COLO668 (cell line): Measurements from ENCODE around the gene RAB11FIP3.
"Not testable (repeated sequence)": the region's sequence is repeated elsewhere in the genome, so short reads cannot be mapped to it uniquely, and the experiment has no call there.

Experiments used
- DNase-seq: peaks from one replicate; lab custom pipeline; 2025; ENCODE audit not compliant: unreplicated experiment; lab: John Stamatoyannopoulos, UW

Gene RAB11FIP3

DNA sequence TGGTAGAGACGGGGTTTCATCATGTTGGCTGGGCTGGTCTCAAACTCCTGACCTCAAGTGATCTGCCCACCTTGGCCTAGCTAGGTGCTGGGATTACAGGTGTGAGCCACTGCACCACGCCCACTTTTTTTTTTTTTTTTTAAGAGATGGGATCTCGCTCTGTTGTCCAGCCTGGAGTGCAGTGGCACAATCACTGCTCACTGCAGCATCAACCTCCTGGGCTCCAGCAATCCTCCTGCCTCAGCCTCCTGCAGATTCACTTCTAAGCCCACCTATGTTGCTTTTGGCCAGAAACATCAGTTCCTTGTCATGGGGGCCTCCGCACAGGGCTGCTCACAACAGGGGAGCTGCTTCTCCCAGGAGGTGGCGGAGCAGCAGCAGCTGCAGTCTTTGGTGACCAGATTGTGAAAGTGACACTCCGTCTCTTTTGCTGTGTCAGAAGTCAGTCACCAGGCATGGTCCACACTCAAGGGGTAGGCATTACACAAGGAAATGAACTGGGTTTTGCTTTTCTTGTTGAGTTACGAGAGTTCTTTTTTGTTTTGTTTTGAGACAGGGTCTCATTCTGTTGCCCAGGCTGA, 32.9 kb upstream of the RAB11FIP3 start:
- DNase-seq = no peak

DNA sequence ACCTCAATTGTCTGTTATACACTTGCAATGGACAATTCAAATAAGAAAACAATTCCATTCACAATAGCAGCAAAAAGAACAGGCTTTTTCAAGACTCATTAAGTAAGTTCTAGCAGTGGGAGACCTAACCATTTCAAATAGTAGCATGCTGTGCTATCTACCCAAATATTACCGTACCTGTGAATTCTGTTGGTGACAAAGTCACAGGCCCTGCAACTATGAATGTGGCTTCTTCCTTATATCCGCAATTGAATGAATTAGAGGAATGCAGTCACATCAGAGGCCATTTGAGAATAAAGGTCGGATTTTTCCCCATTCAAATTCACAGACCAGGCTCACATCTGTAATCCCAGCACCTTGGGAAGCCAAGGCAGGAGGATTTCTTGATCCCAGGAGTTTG, 29.2 kb upstream of the RAB11FIP3 start:
- no peak for DNase-seq

DNA sequence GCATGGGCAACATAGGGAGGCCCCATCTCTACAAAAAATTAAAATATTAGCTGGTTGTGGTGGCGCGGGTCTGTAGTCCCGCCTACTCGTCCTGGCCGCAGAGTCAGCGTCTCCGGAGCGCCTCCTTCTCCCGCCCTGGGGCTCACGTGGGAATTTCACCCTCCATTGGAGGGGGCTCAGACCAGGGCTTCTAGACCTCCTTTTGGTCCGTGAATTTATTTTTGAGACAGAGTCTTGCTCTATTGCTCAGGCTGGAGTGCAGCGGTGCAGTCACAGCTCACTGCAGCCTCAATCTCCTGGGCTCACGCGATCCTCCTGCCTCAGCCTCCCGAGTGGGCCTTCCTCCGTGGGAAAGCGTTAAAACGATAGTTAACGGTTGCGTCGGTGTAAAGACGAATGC, 28.8 kb upstream of the RAB11FIP3 start:
- DNase-seq = no peak

GRCh38 chr16:397135-397661, 28.3 kb upstream of the RAB11FIP3 start, which contains the start of gene NME4:
NME4 (plus strand) TSS chr16:397199; CDS start chr16:397223, 24 bp downstream.
- DNase-seq = peak; percentile 48

DNA sequence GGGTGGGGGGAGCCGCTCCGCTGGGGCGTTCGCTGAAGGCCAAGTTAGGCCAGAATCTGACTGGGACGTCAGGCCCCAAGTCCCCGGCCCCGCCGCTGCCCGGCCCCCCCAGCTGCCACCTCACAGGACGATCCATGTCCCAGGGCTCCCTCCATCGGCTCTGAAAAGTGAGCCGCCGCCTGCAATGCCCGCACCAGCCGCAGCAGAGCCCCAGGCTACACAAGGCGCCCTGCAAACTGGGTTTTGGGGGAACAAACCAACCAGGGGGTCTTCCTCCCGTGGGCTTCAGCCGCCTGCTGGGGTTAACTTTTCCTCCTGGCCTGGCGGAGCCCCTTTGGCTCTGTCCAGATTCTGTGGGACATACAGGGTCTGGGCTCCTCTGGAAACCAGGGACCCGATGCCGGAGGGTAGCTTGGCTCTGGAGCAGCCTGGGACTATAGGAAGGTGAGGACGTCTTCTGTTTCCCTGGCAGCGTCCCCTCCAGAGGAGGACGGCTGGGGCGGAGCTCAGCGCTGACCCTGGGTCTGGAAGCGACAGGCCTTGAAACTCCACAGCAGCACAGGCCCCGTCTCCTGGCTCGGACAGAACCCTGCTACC, 27.6 kb upstream of the RAB11FIP3 start:
- peak; percentile 29 for DNase-seq

- DNase-seq = no peak
Measured at GRCh38 chr16:398561-399339, 26.7 kb upstream of the RAB11FIP3 start.

GRCh38 chr16:399340-400019, 26.0 kb upstream of the RAB11FIP3 start:
- DNase-seq = no peak

DNA sequence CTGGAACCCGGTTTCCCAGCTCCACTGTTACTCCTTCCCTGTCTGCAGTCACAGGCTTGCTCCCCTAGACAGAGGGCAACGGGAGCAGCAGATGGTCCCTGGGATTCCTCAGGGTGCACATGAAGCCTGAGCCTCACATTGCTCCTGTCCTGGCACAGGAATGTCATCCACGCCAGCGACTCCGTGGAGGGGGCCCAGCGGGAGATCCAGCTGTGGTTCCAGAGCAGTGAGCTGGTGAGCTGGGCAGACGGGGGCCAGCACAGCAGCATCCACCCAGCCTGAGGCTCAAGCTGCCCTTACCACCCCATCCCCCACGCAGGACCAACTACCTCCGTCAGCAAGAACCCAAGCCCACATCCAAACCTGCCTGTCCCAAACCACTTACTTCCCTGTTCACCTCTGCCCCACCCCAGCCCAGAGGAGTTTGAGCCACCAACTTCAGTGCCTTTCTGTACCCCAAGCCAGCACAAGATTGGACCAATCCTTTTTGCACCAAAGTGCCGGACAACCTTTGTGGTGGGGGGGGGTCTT, 25.3 kb upstream of the RAB11FIP3 start:
- no peak for DNase-seq

DNA sequence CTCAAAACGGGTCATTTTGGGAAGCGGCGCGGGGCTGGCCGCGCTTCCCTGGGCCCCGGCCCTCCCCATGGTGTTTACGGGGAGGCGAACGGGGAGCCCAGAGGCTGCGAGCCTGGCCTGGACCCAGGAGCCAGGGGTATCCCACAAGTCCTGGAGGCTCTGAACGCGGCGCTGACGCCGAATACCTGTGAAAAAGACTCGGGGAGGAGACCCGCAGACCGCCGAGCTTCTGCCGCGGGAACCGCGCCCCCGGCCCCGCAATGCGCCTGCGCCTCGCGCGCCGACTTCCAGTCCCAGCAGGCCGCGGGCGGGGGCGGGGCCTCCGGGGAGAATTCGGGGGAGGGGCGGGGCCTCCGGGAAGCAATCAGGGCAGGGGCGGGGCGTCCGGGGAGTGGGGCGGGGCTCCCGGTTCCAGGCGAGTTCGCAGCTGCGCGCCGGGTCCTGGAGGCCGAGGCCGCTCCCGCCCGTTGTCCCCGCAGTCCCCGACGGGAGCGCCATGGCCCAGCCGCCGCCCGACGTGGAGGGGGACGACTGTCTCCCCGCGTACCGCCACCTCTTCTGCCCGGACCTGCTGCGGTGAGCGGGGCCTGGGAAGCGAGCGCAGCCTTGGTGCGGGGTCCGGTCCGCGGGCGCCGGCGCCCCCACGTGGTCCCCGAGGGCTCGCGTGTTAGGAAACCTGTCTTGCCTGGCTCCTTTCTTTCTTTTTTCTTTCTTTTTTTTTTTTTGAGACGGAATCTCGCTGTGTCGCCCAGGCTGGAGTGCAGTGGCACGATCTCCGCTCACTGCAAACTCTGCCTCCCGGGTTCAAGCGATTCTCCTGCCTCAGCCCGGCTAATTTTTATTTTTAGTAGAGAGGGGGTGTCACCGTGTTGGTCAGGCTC, 23.7 kb upstream of the RAB11FIP3 start, which contains the start of gene DECR2:
Gene DECR2, plus strand, starts transcription at position 418 of the 881 bp plus-strand sequence. Its CDS starts 79 bp downstream, at position 497.
- peak; percentile 96 for DNase-seq

- no peak for DNase-seq
Measured at GRCh38 chr16:404971-405486, 20.4 kb upstream of the RAB11FIP3 start.

GRCh38 chr16:405548-406506, 19.6 kb upstream of the RAB11FIP3 start:
- DNase-seq = no peak

GRCh38 chr16:407253-407652, 18.2 kb upstream of the RAB11FIP3 start:
- DNase-seq = no peak

DNA sequence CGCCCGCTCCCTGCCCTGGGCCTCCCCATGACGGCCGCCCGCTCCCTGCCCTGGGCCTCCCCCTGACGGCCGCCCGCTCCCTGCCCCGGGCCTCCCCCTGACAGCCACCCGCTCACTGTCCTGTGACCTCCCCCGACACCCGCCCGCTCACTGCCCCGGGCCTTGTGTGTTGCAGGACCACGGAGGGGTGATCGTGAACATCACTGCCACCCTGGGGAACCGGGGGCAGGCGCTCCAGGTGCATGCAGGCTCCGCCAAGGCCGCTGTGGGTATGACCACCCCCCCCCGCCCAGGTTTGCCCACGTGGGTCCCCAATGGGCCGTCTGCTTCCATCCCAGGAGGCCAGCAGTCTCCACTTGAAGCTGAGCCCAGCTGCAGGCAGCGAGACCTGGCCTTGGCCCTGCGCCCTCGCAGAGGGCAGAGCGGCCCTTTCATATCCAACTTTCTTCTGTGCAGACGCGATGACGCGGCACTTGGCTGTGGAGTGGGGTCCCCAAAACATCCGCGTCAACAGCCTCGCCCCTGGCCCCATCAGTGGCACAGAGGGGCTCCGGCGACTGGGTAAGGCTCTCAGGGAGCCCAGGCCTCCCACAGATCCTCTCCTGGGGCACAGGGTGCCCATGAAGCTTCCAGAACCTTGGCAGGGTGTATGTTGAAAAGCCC, 14.8 kb upstream of the RAB11FIP3 start:
- no peak for DNase-seq

GRCh38 chr16:411576-412265, 13.7 kb upstream of the RAB11FIP3 start:
- DNase-seq = no peak

- no peak for DNase-seq
Measured at GRCh38 chr16:414395-415169, 10.9 kb upstream of the RAB11FIP3 start.

- DNase-seq = not testable (repeated sequence)
Measured at GRCh38 chr16:415170-415498, 10.3 kb upstream of the RAB11FIP3 start.

GRCh38 chr16:422179-422578, 3.3 kb upstream of the RAB11FIP3 start:
- not testable (repeated sequence) for DNase-seq
